GM23338 (cell line): ENCODE data around the gene TPRG1. TPM values are rescaled to one million over a fixed set of nuclear protein-coding genes. Genes with fewer than 3 reads are reported as not detected.

Experiments used
- ATAC-seq: fragments of 200-7000 bp; cut with Tn5 transposase; 3 replicates; pipeline ENCODE4 v1.9.1; 2020
- DNase-seq: peaks from one replicate; pipeline ENCODE4 v3.0.0-alpha.2; 2015; ENCODE audit warnings: low spot score
- H2AFZ ChIP-seq: fragments of 200-600 bp; sonication (generic); 2 replicates; pipeline ENCODE4 v1.8.0; 2016; ENCODE audit warnings: antibody characterized with exemption, mild to moderate bottlenecking, moderate library complexity
- H3F3A ChIP-seq: fragments of 200-600 bp; sonication (generic); replicated peaks from 2 replicates; pipeline ENCODE4 v1.8.0; 2017; ENCODE audit warnings: antibody characterized with exemption, mixed run types, low read depth
- H3K27ac ChIP-seq: fragments of 200-600 bp; sonication (generic); 2 replicates; pipeline ENCODE4 v1.6.1; 2016; ENCODE audit warnings: low read depth
- H3K27me3 ChIP-seq: fragments of 200-600 bp; sonication (generic); 2 replicates; pipeline ENCODE4 v1.8.0; 2016; ENCODE audit warnings: mild to moderate bottlenecking, mixed run types, moderate library complexity; ENCODE audit not compliant: insufficient read depth
- H3K36me3 ChIP-seq: fragments of 200-600 bp; sonication (generic); 2 replicates; pipeline ENCODE4 v1.8.0; 2016; ENCODE audit warnings: mild to moderate bottlenecking; ENCODE audit not compliant: insufficient read depth
- H3K4me1 ChIP-seq: fragments of 200-600 bp; sonication (generic); 2 replicates; pipeline ENCODE4 v1.8.0; 2016; ENCODE audit warnings: mild to moderate bottlenecking, moderate library complexity; ENCODE audit not compliant: insufficient read depth
- H3K4me2 ChIP-seq: fragments of 200-600 bp; sonication (generic); 2 replicates; pipeline ENCODE4 v1.7.1; 2017; ENCODE audit warnings: mixed run types
- H3K4me3 ChIP-seq: fragments of 200-600 bp; sonication (generic); 2 replicates; pipeline ENCODE4 v1.6.1; 2016; ENCODE audit warnings: mixed run types
- H3K79me2 ChIP-seq: fragments of 200-600 bp; sonication (generic); replicated peaks from 2 replicates; pipeline ENCODE4 v1.8.0; 2017; ENCODE audit warnings: mild to moderate bottlenecking; ENCODE audit not compliant: insufficient read depth
- H3K9me2 ChIP-seq: fragments of 200-600 bp; sonication (generic); 2 replicates; pipeline ENCODE4 v1.8.0; 2017; ENCODE audit not compliant: insufficient read depth
- H4K20me1 ChIP-seq: fragments of 200-600 bp; sonication (generic); replicated peaks from 2 replicates; pipeline ENCODE4 v1.8.0; 2017; ENCODE audit warnings: mild to moderate bottlenecking; ENCODE audit not compliant: insufficient read depth
- H3K27ac Mint-ChIP-seq: 2 replicates; pipeline ENCODE4 v1.8.0; 2020; ENCODE audit warnings: inconsistent platforms, mild to moderate bottlenecking, moderate library complexity, mixed read lengths
- H3K27me3 Mint-ChIP-seq: 3 replicates; pipeline ENCODE4 v1.8.0; 2022; ENCODE audit warnings: low read depth, mild to moderate bottlenecking, moderate library complexity, mixed read lengths, inconsistent platforms; ENCODE audit not compliant: insufficient read depth, poor library complexity
- H3K36me3 Mint-ChIP-seq: 3 replicates; pipeline ENCODE4 v1.8.0; 2021; ENCODE audit warnings: low read depth, mild to moderate bottlenecking, inconsistent platforms, moderate library complexity, mixed read lengths
- H3K4me1 Mint-ChIP-seq: 3 replicates; pipeline ENCODE4 v1.8.0; 2020; ENCODE audit warnings: mild to moderate bottlenecking, inconsistent platforms, mixed read lengths
- H3K4me3 Mint-ChIP-seq: 3 replicates; pipeline ENCODE4 v1.8.0; 2021; ENCODE audit warnings: moderate library complexity, mild to moderate bottlenecking, inconsistent platforms, mixed read lengths
- H3K9me3 Mint-ChIP-seq: 3 replicates; pipeline ENCODE4 v1.8.0; 2020; ENCODE audit warnings: moderate library complexity, mild to moderate bottlenecking, inconsistent platforms, mixed read lengths
- CTCF ChIP-seq, 2 experiments: fragments of 200-600 bp in 1 of 2; sonication (generic) in 1 of 2; conservative IDR thresholded peaks; 2 replicates each; pipeline versions ENCODE4 v1.5.1 to v1.6.1; 2016 to 2017; ENCODE audit warnings: antibody characterized with exemption in 2 of 2, low read depth in 2 of 2, mild to moderate bottlenecking in 2 of 2, moderate library complexity in 1 of 2
- EZH2 ChIP-seq: fragments of 200-600 bp; sonication (generic); IDR thresholded peaks from one replicate; pipeline ENCODE4 v1.8.0; 2017; ENCODE audit warnings: antibody characterized with exemption, mild to moderate bottlenecking, low read depth; ENCODE audit not compliant: unreplicated experiment
- NANOG ChIP-seq: IDR thresholded peaks from 2 replicates; pipeline ENCODE4 v1.6.1; 2016; ENCODE audit warnings: antibody characterized with exemption, borderline replicate concordance
- STAT1 ChIP-seq: IDR thresholded peaks from one replicate; pipeline ENCODE4 v1.6.1; 2016; ENCODE audit warnings: antibody characterized with exemption; ENCODE audit not compliant: unreplicated experiment
- ZNF114 ChIP-seq: fragments of 250-450 bp; sonication (Bioruptor Pico); IDR thresholded peaks from 2 replicates; pipeline ENCODE4 v1.5.0; 2020; ENCODE audit warnings: mild to moderate bottlenecking, moderate library complexity
- ZNF331 ChIP-seq: fragments of 250-450 bp; sonication (Bioruptor Pico); IDR thresholded peaks from 2 replicates; pipeline ENCODE4 v1.5.0; 2020; ENCODE audit warnings: low read depth, mild to moderate bottlenecking, moderate library complexity
- polyA plus RNA-seq: library from polyadenylated mRNA; unstranded; fragments of >200 nt; fragmentation: Nextera tagmentation; extraction: Ambion mirVana; gene quantifications from 2 replicates; pipeline ENCODE4 v1.2.1, GENCODE V29; 2016
- total RNA-seq: library from RNA; depleted of rRNA; stranded (reverse); fragments of >200 nt; shearing (Covaris generic); gene quantifications from 2 replicates; pipeline ENCODE4 v1.2.3, GENCODE V29; 2014
- TF ChIP-seq, protein P1 (sequence below): IDR thresholded peaks from one replicate; pipeline ENCODE4 v1.6.1; 2018; ENCODE audit warnings: antibody characterized with exemption; ENCODE audit not compliant: unreplicated experiment
- TF ChIP-seq, protein P2 (sequence below): fragments of 250-450 bp; sonication (Bioruptor Pico); IDR thresholded peaks from 2 replicates; pipeline ENCODE4 v1.5.0; 2020; ENCODE audit warnings: mild to moderate bottlenecking, moderate library complexity

Gene TPRG1
- total and polyA plus RNA-seq, 2 experiments from 2014 or later: 0.74 to 1.7 TPM

GRCh38 chr3:189311521-189311920 lies 139.8 kb downstream of the TPRG1 start (continued):
- TF ChIP-seq, protein P1, sequence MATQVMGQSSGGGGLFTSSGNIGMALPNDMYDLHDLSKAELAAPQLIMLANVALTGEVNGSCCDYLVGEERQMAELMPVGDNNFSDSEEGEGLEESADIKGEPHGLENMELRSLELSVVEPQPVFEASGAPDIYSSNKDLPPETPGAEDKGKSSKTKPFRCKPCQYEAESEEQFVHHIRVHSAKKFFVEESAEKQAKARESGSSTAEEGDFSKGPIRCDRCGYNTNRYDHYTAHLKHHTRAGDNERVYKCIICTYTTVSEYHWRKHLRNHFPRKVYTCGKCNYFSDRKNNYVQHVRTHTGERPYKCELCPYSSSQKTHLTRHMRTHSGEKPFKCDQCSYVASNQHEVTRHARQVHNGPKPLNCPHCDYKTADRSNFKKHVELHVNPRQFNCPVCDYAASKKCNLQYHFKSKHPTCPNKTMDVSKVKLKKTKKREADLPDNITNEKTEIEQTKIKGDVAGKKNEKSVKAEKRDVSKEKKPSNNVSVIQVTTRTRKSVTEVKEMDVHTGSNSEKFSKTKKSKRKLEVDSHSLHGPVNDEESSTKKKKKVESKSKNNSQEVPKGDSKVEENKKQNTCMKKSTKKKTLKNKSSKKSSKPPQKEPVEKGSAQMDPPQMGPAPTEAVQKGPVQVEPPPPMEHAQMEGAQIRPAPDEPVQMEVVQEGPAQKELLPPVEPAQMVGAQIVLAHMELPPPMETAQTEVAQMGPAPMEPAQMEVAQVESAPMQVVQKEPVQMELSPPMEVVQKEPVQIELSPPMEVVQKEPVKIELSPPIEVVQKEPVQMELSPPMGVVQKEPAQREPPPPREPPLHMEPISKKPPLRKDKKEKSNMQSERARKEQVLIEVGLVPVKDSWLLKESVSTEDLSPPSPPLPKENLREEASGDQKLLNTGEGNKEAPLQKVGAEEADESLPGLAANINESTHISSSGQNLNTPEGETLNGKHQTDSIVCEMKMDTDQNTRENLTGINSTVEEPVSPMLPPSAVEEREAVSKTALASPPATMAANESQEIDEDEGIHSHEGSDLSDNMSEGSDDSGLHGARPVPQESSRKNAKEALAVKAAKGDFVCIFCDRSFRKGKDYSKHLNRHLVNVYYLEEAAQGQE: no peak
- TF ChIP-seq ZNF114 (no peak), ZNF331 (CRISPR knock-in tag) (no peak), CTCF (conservative IDR thresholded peaks at IDR 0.05; ENCODE audit: low read depth in 2 of 2) (no peak), STAT1 (no peak)

GRCh38 chr3:189312866-189313265 lies 141.1 kb downstream of the TPRG1 start:
- TF ChIP-seq ZNF331 (CRISPR knock-in tag): no peak
- no peak for TF ChIP-seq NANOG
- TF ChIP-seq EZH2: no peak
- Mint-ChIP-seq H3K4me3 (no peak overlapping the region), H3K27me3 (peaks cover 4% of the 10 kb centered on the region), H3K9me3 (no peaks in the 10 kb centered on the region), H3K27ac (no peak overlapping the region), H3K4me1 (peaks cover 20% of the 10 kb centered on the region; the same call in 2 of the 3 replicates), H3K36me3 (no peaks in the 10 kb centered on the region)
- no peak for ATAC-seq
- DNase-seq: no peak
- peaks cover 16% of the 10 kb centered on the region; the same call in 1 of the 2 replicates for H3K4me1 ChIP-seq
- H3K9me2 ChIP-seq: no peaks in the 10 kb centered on the region; the same call in 1 of the 2 replicates
- no peak overlapping the region for H3K27ac ChIP-seq
- no peak overlapping the region for H3K4me3 ChIP-seq
- H3K27me3 ChIP-seq: no peaks in the 10 kb centered on the region
- no peaks in the 10 kb centered on the region for H3K36me3 ChIP-seq
- no peak overlapping the region for H3K4me2 ChIP-seq
- no peaks in the 10 kb centered on the region for H4K20me1 ChIP-seq
- no peaks in the 10 kb centered on the region for H3K79me2 ChIP-seq
- no peak overlapping the region for H2AFZ ChIP-seq
- no peaks in the 10 kb centered on the region for H3F3A ChIP-seq

DNA sequence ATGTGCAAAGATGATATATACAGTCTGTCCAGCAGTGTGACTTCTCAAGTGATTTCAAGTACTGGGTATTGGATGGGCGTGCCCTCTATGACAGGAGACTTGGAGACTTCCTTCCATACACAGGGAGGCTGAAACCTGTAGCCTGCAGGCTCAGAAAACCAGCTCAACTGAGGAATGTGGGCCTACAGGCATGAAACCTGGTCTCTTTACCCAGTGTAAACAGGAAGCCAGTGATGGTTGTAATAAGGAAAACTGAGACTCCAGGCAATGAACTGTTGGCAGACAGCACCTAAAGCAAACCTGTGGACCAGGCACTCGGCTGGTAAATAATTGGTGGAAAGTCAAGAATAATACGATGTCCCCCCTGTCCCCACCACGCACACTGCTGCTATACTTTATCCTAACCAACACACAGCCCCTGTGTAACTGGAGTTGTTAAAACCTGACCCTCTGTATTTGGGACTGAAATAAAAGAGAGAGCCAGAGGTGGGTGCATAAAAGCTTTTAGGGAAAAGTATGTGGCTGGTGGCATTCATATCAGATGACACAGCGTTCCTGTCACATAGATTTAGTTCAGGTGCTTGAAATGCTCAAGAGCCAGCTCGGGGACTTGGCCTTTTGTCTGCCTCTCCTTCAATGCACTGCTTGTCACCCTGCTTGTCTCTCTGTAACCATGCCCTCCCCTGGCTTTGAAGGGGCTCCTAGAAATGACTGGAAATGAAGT lies 144.7 kb downstream of the TPRG1 start:
- Mint-ChIP-seq H3K36me3 (no peaks in the 10 kb centered on the region), H3K4me3 (no peak overlapping the region), H3K4me1 (peaks cover 20% of the 10 kb centered on the region; the same call in 2 of the 3 replicates), H3K9me3 (no peaks in the 10 kb centered on the region), H3K27ac (peak overlapping the region; percentile 74), H3K27me3 (peaks cover 4% of the 10 kb centered on the region)
- DNase-seq (peak; percentile 29), ATAC-seq (peak; percentile 70)
- no peaks in the 10 kb centered on the region for H3K9me2 ChIP-seq
- H3K4me1 ChIP-seq: peaks cover 16% of the 10 kb centered on the region; the same call in 1 of the 2 replicates
- H3K36me3 ChIP-seq: no peaks in the 10 kb centered on the region
- no peaks in the 10 kb centered on the region for H3K79me2 ChIP-seq
- no peaks in the 10 kb centered on the region for H4K20me1 ChIP-seq
- H3F3A ChIP-seq: no peaks in the 10 kb centered on the region
- no peaks in the 10 kb centered on the region for H3K27me3 ChIP-seq
- H3K27ac ChIP-seq: no peak overlapping the region
- H3K4me3 ChIP-seq: no peak overlapping the region
- H2AFZ ChIP-seq: 0 out of 2 replicates have a peak overlapping the region, but pooled peaks have one; percentile 8
- H3K4me2 ChIP-seq: no peak overlapping the region
- TF ChIP-seq, protein P2, sequence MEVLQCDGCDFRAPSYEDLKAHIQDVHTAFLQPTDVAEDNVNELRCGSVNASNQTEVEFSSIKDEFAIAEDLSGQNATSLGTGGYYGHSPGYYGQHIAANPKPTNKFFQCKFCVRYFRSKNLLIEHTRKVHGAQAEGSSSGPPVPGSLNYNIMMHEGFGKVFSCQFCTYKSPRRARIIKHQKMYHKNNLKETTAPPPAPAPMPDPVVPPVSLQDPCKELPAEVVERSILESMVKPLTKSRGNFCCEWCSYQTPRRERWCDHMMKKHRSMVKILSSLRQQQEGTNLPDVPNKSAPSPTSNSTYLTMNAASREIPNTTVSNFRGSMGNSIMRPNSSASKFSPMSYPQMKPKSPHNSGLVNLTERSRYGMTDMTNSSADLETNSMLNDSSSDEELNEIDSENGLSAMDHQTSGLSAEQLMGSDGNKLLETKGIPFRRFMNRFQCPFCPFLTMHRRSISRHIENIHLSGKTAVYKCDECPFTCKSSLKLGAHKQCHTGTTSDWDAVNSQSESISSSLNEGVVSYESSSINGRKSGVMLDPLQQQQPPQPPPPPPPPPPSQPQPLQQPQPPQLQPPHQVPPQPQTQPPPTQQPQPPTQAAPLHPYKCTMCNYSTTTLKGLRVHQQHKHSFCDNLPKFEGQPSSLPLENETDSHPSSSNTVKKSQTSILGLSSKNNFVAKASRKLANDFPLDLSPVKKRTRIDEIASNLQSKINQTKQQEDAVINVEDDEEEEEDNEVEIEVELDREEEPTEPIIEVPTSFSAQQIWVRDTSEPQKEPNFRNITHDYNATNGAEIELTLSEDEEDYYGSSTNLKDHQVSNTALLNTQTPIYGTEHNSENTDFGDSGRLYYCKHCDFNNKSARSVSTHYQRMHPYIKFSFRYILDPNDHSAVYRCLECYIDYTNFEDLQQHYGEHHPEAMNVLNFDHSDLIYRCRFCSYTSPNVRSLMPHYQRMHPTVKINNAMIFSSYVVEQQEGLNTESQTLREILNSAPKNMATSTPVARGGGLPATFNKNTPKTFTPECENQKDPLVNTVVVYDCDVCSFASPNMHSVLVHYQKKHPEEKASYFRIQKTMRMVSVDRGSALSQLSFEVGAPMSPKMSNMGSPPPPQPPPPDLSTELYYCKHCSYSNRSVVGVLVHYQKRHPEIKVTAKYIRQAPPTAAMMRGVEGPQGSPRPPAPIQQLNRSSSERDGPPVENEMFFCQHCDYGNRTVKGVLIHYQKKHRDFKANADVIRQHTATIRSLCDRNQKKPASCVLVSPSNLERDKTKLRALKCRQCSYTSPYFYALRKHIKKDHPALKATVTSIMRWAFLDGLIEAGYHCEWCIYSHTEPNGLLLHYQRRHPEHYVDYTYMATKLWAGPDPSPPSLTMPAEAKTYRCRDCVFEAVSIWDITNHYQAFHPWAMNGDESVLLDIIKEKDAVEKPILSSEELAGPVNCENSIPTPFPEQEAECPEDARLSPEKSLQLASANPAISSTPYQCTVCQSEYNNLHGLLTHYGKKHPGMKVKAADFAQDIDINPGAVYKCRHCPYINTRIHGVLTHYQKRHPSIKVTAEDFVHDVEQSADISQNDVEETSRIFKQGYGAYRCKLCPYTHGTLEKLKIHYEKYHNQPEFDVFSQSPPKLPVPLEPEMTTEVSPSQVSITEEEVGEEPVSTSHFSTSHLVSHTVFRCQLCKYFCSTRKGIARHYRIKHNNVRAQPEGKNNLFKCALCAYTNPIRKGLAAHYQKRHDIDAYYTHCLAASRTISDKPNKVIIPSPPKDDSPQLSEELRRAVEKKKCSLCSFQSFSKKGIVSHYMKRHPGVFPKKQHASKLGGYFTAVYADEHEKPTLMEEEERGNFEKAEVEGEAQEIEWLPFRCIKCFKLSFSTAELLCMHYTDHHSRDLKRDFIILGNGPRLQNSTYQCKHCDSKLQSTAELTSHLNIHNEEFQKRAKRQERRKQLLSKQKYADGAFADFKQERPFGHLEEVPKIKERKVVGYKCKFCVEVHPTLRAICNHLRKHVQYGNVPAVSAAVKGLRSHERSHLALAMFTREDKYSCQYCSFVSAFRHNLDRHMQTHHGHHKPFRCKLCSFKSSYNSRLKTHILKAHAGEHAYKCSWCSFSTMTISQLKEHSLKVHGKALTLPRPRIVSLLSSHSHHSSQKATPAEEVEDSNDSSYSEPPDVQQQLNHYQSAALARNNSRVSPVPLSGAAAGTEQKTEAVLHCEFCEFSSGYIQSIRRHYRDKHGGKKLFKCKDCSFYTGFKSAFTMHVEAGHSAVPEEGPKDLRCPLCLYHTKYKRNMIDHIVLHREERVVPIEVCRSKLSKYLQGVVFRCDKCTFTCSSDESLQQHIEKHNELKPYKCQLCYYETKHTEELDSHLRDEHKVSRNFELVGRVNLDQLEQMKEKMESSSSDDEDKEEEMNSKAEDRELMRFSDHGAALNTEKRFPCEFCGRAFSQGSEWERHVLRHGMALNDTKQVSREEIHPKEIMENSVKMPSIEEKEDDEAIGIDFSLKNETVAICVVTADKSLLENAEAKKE: no peak
